SK-N-SH (cell line): Measurements from ENCODE around the gene GPD2. TPM values are rescaled to one million over a fixed set of nuclear protein-coding genes. Genes with fewer than 3 reads are reported as not detected.

Experiments
- CTCF ChIA-PET: fragments of 300-600, 350-600 bp; formaldehyde crosslinking; extraction: SDS; loops from one replicate; lab custom pipeline; 2021; lab: Yijun Ruan, JAX
- POLR2A ChIA-PET: fragments of 350-600 bp; sonication (Branson Sonifier 250); formaldehyde crosslinking; extraction: SDS; loops from one replicate; lab custom pipeline; 2020; ENCODE audit warnings: antibody characterized with exemption, inconsistent platforms; lab: Yijun Ruan, JAX
- DNase-seq: peaks from one replicate; pipeline ENCODE4 v3.0.0; 2012
- H2AFZ ChIP-seq: fragments of 200-600 bp; sonication (generic); 2 replicates; pipeline ENCODE4 v1.8.1; 2016; ENCODE audit warnings: antibody characterized with exemption, mild to moderate bottlenecking, low read depth
- H3F3A ChIP-seq: fragments of 200-600 bp; sonication (generic); replicated peaks from 2 replicates; pipeline ENCODE3; 2016; ENCODE audit warnings: antibody characterized with exemption, mild to moderate bottlenecking; ENCODE audit not compliant: insufficient read depth
- H3K27ac ChIP-seq, 2 experiments: fragments of 200-500 bp in 1 of 2; fragments of 200-600 bp in 1 of 2; sonication (Bioruptor generic) in 1 of 2; sonication (generic), shearing (Covaris generic) in 1 of 2; 2 replicates each; pipeline versions ENCODE4 v1.5.1 to v1.6.1; 2014 to 2016; ENCODE audit warnings: low read depth in 2 of 2, inconsistent platforms in 1 of 2, low read length in 1 of 2, mild to moderate bottlenecking in 1 of 2, mixed read lengths in 1 of 2
- H3K27me3 ChIP-seq: fragments of 200-600 bp; sonication (generic), shearing (Covaris generic); 2 replicates; pipeline ENCODE4 v1.6.1; 2016; ENCODE audit warnings: mixed run types; ENCODE audit not compliant: insufficient read depth
- H3K36me3 ChIP-seq, 2 experiments: fragments of 200-500 bp in 1 of 2; fragments of 200-600 bp in 1 of 2; sonication (Bioruptor generic) in 1 of 2; sonication (generic) in 1 of 2; replicated peaks in 1 of 2; 2 replicates each; pipeline versions ENCODE3 to v1.5.1; 2014 to 2016; ENCODE audit warnings: low read length in 1 of 2, mild to moderate bottlenecking in 1 of 2; ENCODE audit not compliant: insufficient read depth in 2 of 2, control insufficient read depth in 1 of 2
- H3K4me1 ChIP-seq, 2 experiments: fragments of 200-500 bp in 1 of 2; fragments of 200-600 bp in 1 of 2; sonication (Bioruptor generic) in 1 of 2; sonication (generic), shearing (Covaris generic) in 1 of 2; 2 replicates each; pipeline versions ENCODE4 v1.5.1 to v1.6.1; 2014 to 2016; ENCODE audit warnings: low read depth in 1 of 2, low read length in 1 of 2, mixed run types in 1 of 2; ENCODE audit not compliant: insufficient read depth in 2 of 2, control insufficient read depth in 1 of 2
- H3K4me2 ChIP-seq: fragments of 200-600 bp; sonication (generic), shearing (Covaris generic); 2 replicates; pipeline ENCODE4 v1.6.1; 2017; ENCODE audit warnings: mixed run types
- H3K4me3 ChIP-seq, 2 experiments: fragments of 200-500 bp in 1 of 2; fragments of 200-600 bp in 1 of 2; sonication (Bioruptor generic) in 1 of 2; sonication (generic), shearing (Covaris generic) in 1 of 2; 2 replicates each; pipeline versions ENCODE4 v1.5.1 to v1.8.1; 2014 to 2016; ENCODE audit warnings: low read depth in 2 of 2, inconsistent platforms in 1 of 2, low read length in 1 of 2, mild to moderate bottlenecking in 1 of 2, mixed read lengths in 1 of 2, moderate library complexity in 1 of 2
- H3K79me2 ChIP-seq: fragments of 200-600 bp; sonication (generic); 2 replicates; pipeline ENCODE4 v1.8.1; 2017; ENCODE audit warnings: mild to moderate bottlenecking; ENCODE audit not compliant: insufficient read depth
- H3K9ac ChIP-seq: fragments of 200-600 bp; sonication (generic); 2 replicates; pipeline ENCODE4 v1.6.1; 2017; ENCODE audit warnings: mixed run types
- H3K9me2 ChIP-seq: fragments of 200-600 bp; sonication (generic); 2 replicates; pipeline ENCODE4 v1.6.1; 2017; ENCODE audit warnings: mixed run types
- H3K9me3 ChIP-seq: fragments of 200-600 bp; sonication (generic); 2 replicates; pipeline ENCODE4 v1.6.1; 2017; ENCODE audit warnings: mixed run types, mild to moderate bottlenecking, moderate library complexity
- H4K20me1 ChIP-seq: fragments of 200-600 bp; sonication (generic); 2 replicates; pipeline ENCODE4 v1.6.1; 2017; ENCODE audit warnings: mild to moderate bottlenecking, mixed run types; ENCODE audit not compliant: insufficient read depth
- CHD2 ChIP-seq: fragments of 150-350 bp; IDR thresholded peaks from 2 replicates; pipeline ENCODE4 v1.6.1; 2018; ENCODE audit warnings: low read length; ENCODE audit not compliant: partially characterized antibody
- FOXJ3 ChIP-seq: sonication (generic); formaldehyde crosslinking; IDR thresholded peaks from 2 replicates; pipeline ENCODE4 v1.5.1; 2020; ENCODE audit warnings: mild to moderate bottlenecking, missing genetic modification reagents
- FOXM1 ChIP-seq: IDR thresholded peaks from 2 replicates; pipeline ENCODE4 v1.4.0; 2012; ENCODE audit warnings: low read depth, mild to moderate bottlenecking
- GABPA ChIP-seq: IDR thresholded peaks from 2 replicates; pipeline ENCODE4 v1.4.0; 2012; ENCODE audit warnings: low read depth, mild to moderate bottlenecking
- GATA2 ChIP-seq: sonication (generic); formaldehyde crosslinking; IDR thresholded peaks from 2 replicates; pipeline ENCODE4 v1.5.0; 2020; ENCODE audit warnings: mild to moderate bottlenecking, missing genetic modification reagents
- MXI1 ChIP-seq: IDR thresholded peaks from 2 replicates; pipeline ENCODE4 v1.6.1; 2012; ENCODE audit warnings: mild to moderate bottlenecking, low read depth, low read length, improper control_type of control experiment
- RAD21 ChIP-seq: IDR thresholded peaks from 2 replicates; pipeline ENCODE4 v1.6.1; 2012; ENCODE audit warnings: mild to moderate bottlenecking, low read length
- SMC3 ChIP-seq: IDR thresholded peaks from 2 replicates; pipeline ENCODE4 v1.6.1; 2012; ENCODE audit warnings: low read depth, low read length, improper control_type of control experiment
- TEAD4 ChIP-seq: IDR thresholded peaks from 2 replicates; pipeline ENCODE4 v1.4.0; 2012; ENCODE audit warnings: mild to moderate bottlenecking, borderline replicate concordance; ENCODE audit not compliant: insufficient read depth
- WGBS: methylation state at CpG from one replicate; pipeline ENCODE4 v1.1.6; 2017; ENCODE audit warnings: low lambda C conversion rate; 5-methylcytosine and 5-hydroxymethylcytosine counted together
- polyA plus RNA-seq, 3 experiments: library from polyadenylated mRNA; depleted of rRNA; stranded (reverse); fragments of >200 nt; gene quantifications; 2 replicates each; pipeline ENCODE4 v1.2.3, GENCODE V29; 2012
- TF ChIP-seq, protein P1 (sequence below): IDR thresholded peaks from 2 replicates; pipeline ENCODE4 v1.6.1; 2012; ENCODE audit warnings: mild to moderate bottlenecking, low read depth, low read length, moderate library complexity
- TF ChIP-seq, protein P2 (sequence below): IDR thresholded peaks from 2 replicates; pipeline ENCODE4 v1.4.0; 2012; ENCODE audit warnings: low read depth, borderline replicate concordance
- TF ChIP-seq, protein P3 (sequence below): fragments of 150-350 bp; IDR thresholded peaks from 2 replicates; pipeline ENCODE4 v1.6.1; 2017; ENCODE audit warnings: antibody characterized with exemption, low read length, low read depth, borderline replicate concordance
- TF ChIP-seq, protein P4 (sequence below): IDR thresholded peaks from 2 replicates; pipeline ENCODE4 v1.4.0; 2012; ENCODE audit warnings: low read depth
- TF ChIP-seq, protein P5 (sequence below): fragments of 200-600 bp; sonication (generic); IDR thresholded peaks from 2 replicates; pipeline ENCODE4 v1.6.1; 2017; ENCODE audit warnings: antibody characterized with exemption, mild to moderate bottlenecking, moderate library complexity
- TF ChIP-seq, protein P6 (sequence below): IDR thresholded peaks from 2 replicates; pipeline ENCODE4 v1.4.0; 2012; ENCODE audit warnings: low read depth, borderline replicate concordance

Gene GPD2
- polyA plus RNA-seq, 1 of the 3 experiments (the other 2 are of a cell fraction): 4.8 TPM

DNA sequence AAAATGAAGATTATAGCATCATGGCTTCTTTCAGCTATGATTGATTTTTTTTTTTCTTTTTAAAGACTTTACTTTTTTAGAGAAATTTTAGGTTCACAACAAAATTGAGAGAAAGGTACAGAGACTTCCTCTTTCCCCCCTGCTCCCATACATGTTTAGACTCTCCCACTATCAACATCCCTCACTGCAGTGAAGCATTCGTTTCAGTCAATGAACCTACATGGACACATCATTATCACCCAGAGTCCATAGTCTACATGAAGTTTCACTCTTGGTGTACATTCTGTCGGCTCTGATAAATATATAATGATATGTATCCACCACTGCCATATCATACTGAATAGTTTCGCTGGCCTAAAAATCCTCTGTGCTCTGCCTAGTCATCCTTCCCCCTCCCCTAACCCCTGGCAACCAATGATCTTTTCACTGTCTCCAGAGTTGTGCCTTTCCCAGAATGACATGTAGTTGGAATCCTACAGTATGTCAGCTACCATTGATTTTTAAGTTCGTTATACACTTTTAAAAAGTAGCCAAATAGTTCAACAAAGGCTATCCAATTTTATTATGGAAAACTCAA is 86.8 kb downstream of the GPD2 start:
- no peak overlapping the region for H3K27ac ChIP-seq
- CTCF ChIA-PET: interaction anchor here (0.7 kb wide), 1 partner anchor 10 kb away, joined by 3 read pairs; no protein-coding TSS in a partner anchor
- WGBS: 91% methylated on average over 4 of the region's 4 CpGs
- H3K9ac ChIP-seq: no peak overlapping the region
- no peak overlapping the region for H2AFZ ChIP-seq
- no peak for DNase-seq
- no peaks in the 10 kb centered on the region for H3K79me2 ChIP-seq
- POLR2A ChIA-PET: no interaction called here
- no peaks in the 10 kb centered on the region for H4K20me1 ChIP-seq
- TF ChIP-seq SMC3: no peak
- TF ChIP-seq MXI1: no peak
- no peak for TF ChIP-seq FOXJ3 (CRISPR knock-in tag)
- no peak for TF ChIP-seq GATA2 (CRISPR knock-in tag)
- H3K36me3 ChIP-seq: no peaks in the 10 kb centered on the region
- H3K9me2 ChIP-seq: no peaks in the 10 kb centered on the region
- no peak overlapping the region for H3K4me3 ChIP-seq
- no peak overlapping the region for H3K4me2 ChIP-seq
- H3K4me1 ChIP-seq: peaks cover 0 to 4% of the 10 kb centered on the region in 2 experiments; a peak in 1 of 4 replicates
- H3K9me3 ChIP-seq: no peaks in the 10 kb centered on the region
- H3K27me3 ChIP-seq: no peaks in the 10 kb centered on the region
- no peaks in the 10 kb centered on the region for H3F3A ChIP-seq

DNA sequence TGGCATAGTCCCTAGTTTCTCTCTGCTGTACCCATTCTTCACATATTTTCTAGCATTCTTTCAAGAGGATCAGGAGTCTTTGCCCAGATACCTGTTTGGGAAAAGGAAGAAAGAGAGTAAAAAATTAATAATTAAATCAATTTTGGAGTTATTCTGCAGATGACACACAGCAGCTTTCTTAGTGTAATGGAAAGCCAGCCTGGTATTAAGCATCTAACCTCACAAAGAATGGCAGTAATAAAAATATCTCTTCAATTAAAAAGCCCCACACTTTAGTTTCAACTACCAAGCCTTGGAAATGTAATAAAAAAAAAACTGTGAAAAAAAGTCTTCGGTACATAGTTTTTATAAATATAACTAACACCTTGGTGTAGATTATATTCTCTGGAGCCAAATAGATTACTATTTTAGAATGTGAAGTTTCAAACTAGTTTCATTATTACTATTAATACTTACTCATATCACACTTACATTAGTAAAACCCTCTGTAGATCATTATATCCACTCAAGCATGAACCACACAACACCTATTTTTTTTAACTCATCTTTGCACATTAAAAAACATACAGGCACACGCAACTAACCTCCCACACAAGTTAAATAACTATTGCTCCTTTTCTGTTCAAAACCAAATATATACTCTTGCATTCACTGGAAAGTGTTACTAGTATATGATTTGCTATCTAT is 90.9 kb downstream of the GPD2 start:
- POLR2A ChIA-PET: no interaction called here
- H3F3A ChIP-seq: no peaks in the 10 kb centered on the region
- WGBS: 93% methylated on average over 2 of the region's 2 CpGs
- H3K9me3 ChIP-seq: no peaks in the 10 kb centered on the region
- H3K9me2 ChIP-seq: no peaks in the 10 kb centered on the region
- H3K27me3 ChIP-seq: no peaks in the 10 kb centered on the region
- H2AFZ ChIP-seq: no peak overlapping the region
- H3K4me2 ChIP-seq: no peak overlapping the region
- TF ChIP-seq CHD2: no peak
- TF ChIP-seq, protein P1, sequence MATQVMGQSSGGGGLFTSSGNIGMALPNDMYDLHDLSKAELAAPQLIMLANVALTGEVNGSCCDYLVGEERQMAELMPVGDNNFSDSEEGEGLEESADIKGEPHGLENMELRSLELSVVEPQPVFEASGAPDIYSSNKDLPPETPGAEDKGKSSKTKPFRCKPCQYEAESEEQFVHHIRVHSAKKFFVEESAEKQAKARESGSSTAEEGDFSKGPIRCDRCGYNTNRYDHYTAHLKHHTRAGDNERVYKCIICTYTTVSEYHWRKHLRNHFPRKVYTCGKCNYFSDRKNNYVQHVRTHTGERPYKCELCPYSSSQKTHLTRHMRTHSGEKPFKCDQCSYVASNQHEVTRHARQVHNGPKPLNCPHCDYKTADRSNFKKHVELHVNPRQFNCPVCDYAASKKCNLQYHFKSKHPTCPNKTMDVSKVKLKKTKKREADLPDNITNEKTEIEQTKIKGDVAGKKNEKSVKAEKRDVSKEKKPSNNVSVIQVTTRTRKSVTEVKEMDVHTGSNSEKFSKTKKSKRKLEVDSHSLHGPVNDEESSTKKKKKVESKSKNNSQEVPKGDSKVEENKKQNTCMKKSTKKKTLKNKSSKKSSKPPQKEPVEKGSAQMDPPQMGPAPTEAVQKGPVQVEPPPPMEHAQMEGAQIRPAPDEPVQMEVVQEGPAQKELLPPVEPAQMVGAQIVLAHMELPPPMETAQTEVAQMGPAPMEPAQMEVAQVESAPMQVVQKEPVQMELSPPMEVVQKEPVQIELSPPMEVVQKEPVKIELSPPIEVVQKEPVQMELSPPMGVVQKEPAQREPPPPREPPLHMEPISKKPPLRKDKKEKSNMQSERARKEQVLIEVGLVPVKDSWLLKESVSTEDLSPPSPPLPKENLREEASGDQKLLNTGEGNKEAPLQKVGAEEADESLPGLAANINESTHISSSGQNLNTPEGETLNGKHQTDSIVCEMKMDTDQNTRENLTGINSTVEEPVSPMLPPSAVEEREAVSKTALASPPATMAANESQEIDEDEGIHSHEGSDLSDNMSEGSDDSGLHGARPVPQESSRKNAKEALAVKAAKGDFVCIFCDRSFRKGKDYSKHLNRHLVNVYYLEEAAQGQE: no peak
- TF ChIP-seq GABPA: no peak
- TF ChIP-seq, protein P2, sequence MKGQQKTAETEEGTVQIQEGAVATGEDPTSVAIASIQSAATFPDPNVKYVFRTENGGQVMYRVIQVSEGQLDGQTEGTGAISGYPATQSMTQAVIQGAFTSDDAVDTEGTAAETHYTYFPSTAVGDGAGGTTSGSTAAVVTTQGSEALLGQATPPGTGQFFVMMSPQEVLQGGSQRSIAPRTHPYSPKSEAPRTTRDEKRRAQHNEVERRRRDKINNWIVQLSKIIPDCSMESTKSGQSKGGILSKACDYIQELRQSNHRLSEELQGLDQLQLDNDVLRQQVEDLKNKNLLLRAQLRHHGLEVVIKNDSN: no peak
- TF ChIP-seq, protein P3, sequence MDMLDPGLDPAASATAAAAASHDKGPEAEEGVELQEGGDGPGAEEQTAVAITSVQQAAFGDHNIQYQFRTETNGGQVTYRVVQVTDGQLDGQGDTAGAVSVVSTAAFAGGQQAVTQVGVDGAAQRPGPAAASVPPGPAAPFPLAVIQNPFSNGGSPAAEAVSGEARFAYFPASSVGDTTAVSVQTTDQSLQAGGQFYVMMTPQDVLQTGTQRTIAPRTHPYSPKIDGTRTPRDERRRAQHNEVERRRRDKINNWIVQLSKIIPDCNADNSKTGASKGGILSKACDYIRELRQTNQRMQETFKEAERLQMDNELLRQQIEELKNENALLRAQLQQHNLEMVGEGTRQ: no peak
- TF ChIP-seq TEAD4: no peak
- TF ChIP-seq, protein P4, sequence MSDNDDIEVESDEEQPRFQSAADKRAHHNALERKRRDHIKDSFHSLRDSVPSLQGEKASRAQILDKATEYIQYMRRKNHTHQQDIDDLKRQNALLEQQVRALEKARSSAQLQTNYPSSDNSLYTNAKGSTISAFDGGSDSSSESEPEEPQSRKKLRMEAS: no peak
- no peak for TF ChIP-seq GATA2 (CRISPR knock-in tag)
- no peak for TF ChIP-seq FOXM1
- TF ChIP-seq, protein P5, sequence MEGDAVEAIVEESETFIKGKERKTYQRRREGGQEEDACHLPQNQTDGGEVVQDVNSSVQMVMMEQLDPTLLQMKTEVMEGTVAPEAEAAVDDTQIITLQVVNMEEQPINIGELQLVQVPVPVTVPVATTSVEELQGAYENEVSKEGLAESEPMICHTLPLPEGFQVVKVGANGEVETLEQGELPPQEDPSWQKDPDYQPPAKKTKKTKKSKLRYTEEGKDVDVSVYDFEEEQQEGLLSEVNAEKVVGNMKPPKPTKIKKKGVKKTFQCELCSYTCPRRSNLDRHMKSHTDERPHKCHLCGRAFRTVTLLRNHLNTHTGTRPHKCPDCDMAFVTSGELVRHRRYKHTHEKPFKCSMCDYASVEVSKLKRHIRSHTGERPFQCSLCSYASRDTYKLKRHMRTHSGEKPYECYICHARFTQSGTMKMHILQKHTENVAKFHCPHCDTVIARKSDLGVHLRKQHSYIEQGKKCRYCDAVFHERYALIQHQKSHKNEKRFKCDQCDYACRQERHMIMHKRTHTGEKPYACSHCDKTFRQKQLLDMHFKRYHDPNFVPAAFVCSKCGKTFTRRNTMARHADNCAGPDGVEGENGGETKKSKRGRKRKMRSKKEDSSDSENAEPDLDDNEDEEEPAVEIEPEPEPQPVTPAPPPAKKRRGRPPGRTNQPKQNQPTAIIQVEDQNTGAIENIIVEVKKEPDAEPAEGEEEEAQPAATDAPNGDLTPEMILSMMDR: no peak
- no peak for TF ChIP-seq RAD21
- TF ChIP-seq, protein P6, sequence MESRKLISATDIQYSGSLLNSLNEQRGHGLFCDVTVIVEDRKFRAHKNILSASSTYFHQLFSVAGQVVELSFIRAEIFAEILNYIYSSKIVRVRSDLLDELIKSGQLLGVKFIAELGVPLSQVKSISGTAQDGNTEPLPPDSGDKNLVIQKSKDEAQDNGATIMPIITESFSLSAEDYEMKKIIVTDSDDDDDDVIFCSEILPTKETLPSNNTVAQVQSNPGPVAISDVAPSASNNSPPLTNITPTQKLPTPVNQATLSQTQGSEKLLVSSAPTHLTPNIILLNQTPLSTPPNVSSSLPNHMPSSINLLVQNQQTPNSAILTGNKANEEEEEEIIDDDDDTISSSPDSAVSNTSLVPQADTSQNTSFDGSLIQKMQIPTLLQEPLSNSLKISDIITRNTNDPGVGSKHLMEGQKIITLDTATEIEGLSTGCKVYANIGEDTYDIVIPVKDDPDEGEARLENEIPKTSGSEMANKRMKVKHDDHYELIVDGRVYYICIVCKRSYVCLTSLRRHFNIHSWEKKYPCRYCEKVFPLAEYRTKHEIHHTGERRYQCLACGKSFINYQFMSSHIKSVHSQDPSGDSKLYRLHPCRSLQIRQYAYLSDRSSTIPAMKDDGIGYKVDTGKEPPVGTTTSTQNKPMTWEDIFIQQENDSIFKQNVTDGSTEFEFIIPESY: no peak
- no peak for TF ChIP-seq SMC3
- TF ChIP-seq, all 33 proteins: peak for 0
- H3K9ac ChIP-seq: no peak overlapping the region
- no peak overlapping the region for H3K27ac ChIP-seq
- H3K4me3 ChIP-seq: no peak overlapping the region
- no peaks in the 10 kb centered on the region for H4K20me1 ChIP-seq
- no peak for DNase-seq
- no peaks in the 10 kb centered on the region for H3K4me1 ChIP-seq
- no peaks in the 10 kb centered on the region for H3K36me3 ChIP-seq
- no peaks in the 10 kb centered on the region for H3K79me2 ChIP-seq
- CTCF ChIA-PET: interaction anchor here (1.4 kb wide), 1 partner anchor 192 kb away, joined by 3 read pairs; no protein-coding TSS in a partner anchor
